Breast epithelium (tissue), 4 donors: ENCODE results near the gene CTSC. TPM values are rescaled to one million over a fixed set of nuclear protein-coding genes. Genes with fewer than 3 reads are reported as not detected.

Experiments
- DNase-seq, 2 donors: peaks; one replicate each; pipeline ENCODE4 v3.0.0-alpha.2; 2019; ENCODE audit warnings: low spot score in 2 of 2
- H3K27ac ChIP-seq, 2 donors: fragments of 200-600 bp; sonication (generic) in 1 of 2; one replicate each; pipeline ENCODE4 v1.5.1; 2016 to 2019; ENCODE audit warnings: mild to moderate bottlenecking in 1 of 2
- H3K27me3 ChIP-seq, 2 donors: fragments of 200-600 bp; sonication (generic) in 1 of 2; one replicate each; pipeline versions ENCODE4 v1.5.1 to v1.6.0; 2017 to 2019; ENCODE audit warnings: control low read depth in 1 of 2, mild to moderate bottlenecking in 1 of 2
- H3K36me3 ChIP-seq: fragments of 200-600 bp; one replicate; pipeline ENCODE4 v1.5.1; 2019
- H3K4me1 ChIP-seq, 2 donors: fragments of 200-600 bp; sonication (generic); one replicate each; pipeline ENCODE4 v1.5.1; 2016 to 2019; ENCODE audit warnings: control low read depth in 1 of 2
- H3K4me3 ChIP-seq, 3 donors: fragments of 200-600 bp; sonication (generic); 1 replicate in 2 of 3; 2 replicates in 1 of 3; pipeline ENCODE4 v1.5.1; 2016 to 2019; ENCODE audit warnings: mild to moderate bottlenecking in 3 of 3, moderate library complexity in 2 of 3
- H3K9me3 ChIP-seq, 2 donors: fragments of 200-600 bp; sonication (generic) in 1 of 2; one replicate each; pipeline ENCODE4 v1.5.1; 2016 to 2019; ENCODE audit warnings: control low read depth in 1 of 2
- CTCF ChIP-seq, 3 donors: fragments of 450-650 bp; IDR thresholded peaks; one replicate each; pipeline ENCODE4 v1.5.1; 2016 to 2017; ENCODE audit warnings: antibody characterized with exemption in 3 of 3, mild to moderate bottlenecking in 3 of 3, moderate library complexity in 3 of 3
- POLR2A ChIP-seq: fragments of 450-650 bp; IDR thresholded peaks from one replicate; pipeline ENCODE4 v1.6.1; 2016; ENCODE audit warnings: antibody characterized with exemption, mild to moderate bottlenecking, moderate library complexity
- POLR2AphosphoS5 ChIP-seq, 3 donors: sonication (generic); formaldehyde crosslinking; IDR thresholded peaks; one replicate each; pipeline ENCODE4 v1.6.1; 2017; ENCODE audit warnings: antibody characterized with exemption in 3 of 3
- intact Hi-C: fragments of 100-400 bp; cut with DNase I; formaldehyde crosslinking; loops from one replicate; pipeline ENCODE4 v1.15.1; 2023; ENCODE audit warnings: low total_unique reads
- total RNA-seq, 3 donors: library from RNA; depleted of rRNA; stranded (reverse); fragments of >200 nt; gene quantifications; one replicate each; pipeline ENCODE4 v1.1.0, GENCODE V29; 2016

The CTSC gene
- total RNA-seq, 3 donors from 2014 or later, result 56.0 to 103 (median 64.1) TPM

GRCh38 chr11:88313441-88313840, 24.1 kb downstream of the CTSC start:
- intact Hi-C loops, result no loop called here
- no peak overlapping the region for H3K27ac ChIP-seq
- no peaks in the 10 kb centered on the region for H3K9me3 ChIP-seq
- no peaks in the 10 kb centered on the region for H3K36me3 ChIP-seq
- DNase-seq, result no peak
- no peaks in the 10 kb centered on the region for H3K27me3 ChIP-seq
- TF ChIP-seq POLR2A (no peak), POLR2AphosphoS5 (IDR thresholded peaks at IDR 0.05) (no peak), CTCF (IDR thresholded peaks at IDR 0.05) (no peak)
- no peak overlapping the region for H3K4me3 ChIP-seq
- no peaks in the 10 kb centered on the region for H3K4me1 ChIP-seq

DNA sequence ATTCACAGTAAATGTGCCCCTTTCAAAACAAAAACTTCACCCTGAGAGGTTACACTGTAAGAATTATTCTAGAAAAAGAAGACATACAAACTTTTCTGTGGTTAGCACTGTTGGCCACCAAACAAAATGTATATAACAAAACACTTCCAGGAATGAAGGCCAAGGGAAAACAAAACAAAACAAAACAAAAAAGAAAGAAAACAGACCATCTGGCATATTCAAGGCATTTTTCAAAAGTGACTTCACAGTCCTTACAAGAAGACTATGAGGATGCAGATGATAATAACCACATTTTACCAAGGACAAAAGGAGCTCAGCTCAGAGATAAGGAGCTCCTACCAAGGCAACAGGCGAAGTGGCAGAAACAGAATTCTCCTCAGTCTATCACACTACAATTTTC, 24.9 kb downstream of the CTSC start:
- H3K4me3 ChIP-seq, result no peak overlapping the region
- intact Hi-C loops, result no loop called here
- H3K27me3 ChIP-seq, result no peaks in the 10 kb centered on the region
- no peaks in the 10 kb centered on the region for H3K4me1 ChIP-seq
- H3K9me3 ChIP-seq, result no peaks in the 10 kb centered on the region
- DNase-seq, result no peak
- H3K36me3 ChIP-seq, result no peaks in the 10 kb centered on the region
- TF ChIP-seq POLR2A (no peak), CTCF (IDR thresholded peaks at IDR 0.05) (no peak), POLR2AphosphoS5 (IDR thresholded peaks at IDR 0.05) (no peak)
- no peak overlapping the region for H3K27ac ChIP-seq

DNA sequence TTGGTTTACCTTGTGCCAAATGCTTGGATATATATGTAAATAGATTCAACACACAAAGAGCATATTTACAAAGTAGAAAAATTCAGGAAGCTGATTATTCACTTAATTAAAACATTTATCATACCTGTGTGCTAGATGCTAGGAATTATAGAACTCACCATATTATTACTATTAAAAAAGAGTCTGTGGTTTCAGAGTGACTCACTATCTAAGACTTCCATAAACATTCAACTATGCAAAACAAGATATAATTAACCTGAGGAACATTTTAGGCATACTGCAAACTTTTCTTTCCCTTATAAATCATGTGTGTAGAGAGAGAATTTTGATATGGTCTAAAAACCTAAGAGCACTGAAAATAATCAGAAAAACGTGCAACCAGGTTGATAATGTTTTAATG, 27.3 kb downstream of the CTSC start:
- no peak for DNase-seq
- no peak overlapping the region for H3K27ac ChIP-seq
- no peaks in the 10 kb centered on the region for H3K4me1 ChIP-seq
- no peaks in the 10 kb centered on the region for H3K9me3 ChIP-seq
- H3K4me3 ChIP-seq, result no peak overlapping the region
- no peaks in the 10 kb centered on the region for H3K36me3 ChIP-seq
- intact Hi-C loops, result no loop called here
- no peaks in the 10 kb centered on the region for H3K27me3 ChIP-seq
- TF ChIP-seq POLR2A (no peak), CTCF (IDR thresholded peaks at IDR 0.05) (no peak), POLR2AphosphoS5 (IDR thresholded peaks at IDR 0.05) (no peak)

DNA sequence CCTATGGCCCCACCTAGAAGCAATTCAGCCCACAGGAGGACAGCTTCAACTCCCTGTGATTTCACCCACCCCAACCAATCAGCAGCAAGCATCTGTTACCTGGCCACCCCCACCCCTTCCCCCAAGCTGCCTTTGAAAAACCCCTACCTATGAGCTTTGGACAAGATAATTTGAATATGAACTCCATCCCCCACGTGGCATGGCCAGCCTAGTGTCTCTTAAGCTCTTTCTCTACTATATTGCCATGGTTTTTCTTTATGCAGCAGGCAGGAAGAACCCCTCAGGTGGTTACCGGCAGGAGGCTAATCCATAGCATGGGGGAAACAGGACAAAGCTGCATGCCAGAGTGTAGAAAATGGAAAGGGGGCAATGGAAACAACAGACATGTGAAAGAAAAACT, 29.0 kb downstream of the CTSC start:
- Histone ChIP-seq H3K36me3 (no peaks in the 10 kb centered on the region), H3K4me1 (no peaks in the 10 kb centered on the region), H3K9me3 (no peaks in the 10 kb centered on the region), H3K4me3 (no peak overlapping the region), H3K27ac (no peak overlapping the region), H3K27me3 (no peaks in the 10 kb centered on the region)
- TF ChIP-seq POLR2A (no peak), POLR2AphosphoS5 (IDR thresholded peaks at IDR 0.05) (no peak), CTCF (IDR thresholded peaks at IDR 0.05) (no peak)
- no peak for DNase-seq
- intact Hi-C loops, result no loop called here

GRCh38 chr11:88307749-88308425, 29.6 kb downstream of the CTSC start:
- no peak for DNase-seq
- Histone ChIP-seq H3K27ac (no peak overlapping the region), H3K27me3 (no peaks in the 10 kb centered on the region), H3K9me3 (no peaks in the 10 kb centered on the region), H3K4me3 (no peak overlapping the region), H3K36me3 (no peaks in the 10 kb centered on the region), H3K4me1 (no peaks in the 10 kb centered on the region)
- intact Hi-C loops, result no loop called here
- TF ChIP-seq CTCF (IDR thresholded peaks at IDR 0.05), result no peak
- no peak for TF ChIP-seq POLR2AphosphoS5 (IDR thresholded peaks at IDR 0.05)
- TF ChIP-seq POLR2A, result no peak
